GM12892 (cell line): ENCODE results near the gene PER2.
"Not testable (repeated sequence)": the region's sequence is repeated elsewhere in the genome, so short reads cannot be mapped to it uniquely, and the experiment has no call there.

ENCODE experiments used
- POLR2AphosphoS5 ChIP-seq: IDR thresholded peaks from 2 replicates; pipeline ENCODE4 v1.6.1; 2011; ENCODE audit warnings: low read depth, low read length, control low read depth
- TAF1 ChIP-seq: IDR thresholded peaks from 2 replicates; pipeline ENCODE4 v1.6.1; 2011; ENCODE audit warnings: low read depth, mild to moderate bottlenecking, control low read depth, low read length, borderline replicate concordance

- TF ChIP-seq POLR2AphosphoS5, TAF1: not testable (repeated sequence)
These were observed 35.8 kb upstream of the PER2 start for GRCh38 chr2:238324248-238324647.
